Germinal center (tissue), 1 donor: Measurements from ENCODE around the gene GGT5.
A peak's percentile ranks its signal among the peaks of the same experiment; 100 is the strongest.
"Not testable (repeated sequence)": the region's sequence is repeated elsewhere in the genome, so short reads cannot be mapped to it uniquely, and the experiment has no call there.

Experiments used
- DNase-seq: peaks from one replicate; pipeline ENCODE4 v3.0.0; 2012; ENCODE audit warnings: mixed read lengths, low spot score

The GGT5 gene, protein sequence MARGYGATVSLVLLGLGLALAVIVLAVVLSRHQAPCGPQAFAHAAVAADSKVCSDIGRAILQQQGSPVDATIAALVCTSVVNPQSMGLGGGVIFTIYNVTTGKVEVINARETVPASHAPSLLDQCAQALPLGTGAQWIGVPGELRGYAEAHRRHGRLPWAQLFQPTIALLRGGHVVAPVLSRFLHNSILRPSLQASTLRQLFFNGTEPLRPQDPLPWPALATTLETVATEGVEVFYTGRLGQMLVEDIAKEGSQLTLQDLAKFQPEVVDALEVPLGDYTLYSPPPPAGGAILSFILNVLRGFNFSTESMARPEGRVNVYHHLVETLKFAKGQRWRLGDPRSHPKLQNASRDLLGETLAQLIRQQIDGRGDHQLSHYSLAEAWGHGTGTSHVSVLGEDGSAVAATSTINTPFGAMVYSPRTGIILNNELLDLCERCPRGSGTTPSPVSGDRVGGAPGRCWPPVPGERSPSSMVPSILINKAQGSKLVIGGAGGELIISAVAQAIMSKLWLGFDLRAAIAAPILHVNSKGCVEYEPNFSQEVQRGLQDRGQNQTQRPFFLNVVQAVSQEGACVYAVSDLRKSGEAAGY

DNA sequence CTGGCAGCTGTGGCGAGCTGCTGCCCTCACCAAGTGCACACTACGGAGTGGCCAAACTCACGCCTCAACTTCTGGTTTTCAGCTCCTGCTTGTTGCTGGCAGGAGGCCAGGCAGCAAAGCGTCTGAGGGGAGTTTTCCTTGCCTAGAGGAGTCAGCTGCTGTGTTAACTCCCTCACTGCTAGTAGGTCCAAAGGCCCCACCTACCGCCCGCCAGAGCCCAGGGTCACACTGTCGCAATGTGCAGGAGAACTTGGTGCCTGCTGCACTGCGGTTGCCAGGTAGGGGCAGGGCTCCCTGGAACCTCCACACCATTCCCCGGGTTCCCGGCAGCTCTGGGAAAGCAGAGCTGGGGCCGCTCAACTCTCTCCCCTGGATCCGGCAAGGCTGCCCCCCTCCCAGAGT, at the start of gene GGT5:
Gene GGT5 (minus strand): TSS at position 53 of the 402 bp plus-strand sequence. CDS start 357 bp downstream, outside the sequence.
- DNase-seq, result not testable (repeated sequence)

DNA sequence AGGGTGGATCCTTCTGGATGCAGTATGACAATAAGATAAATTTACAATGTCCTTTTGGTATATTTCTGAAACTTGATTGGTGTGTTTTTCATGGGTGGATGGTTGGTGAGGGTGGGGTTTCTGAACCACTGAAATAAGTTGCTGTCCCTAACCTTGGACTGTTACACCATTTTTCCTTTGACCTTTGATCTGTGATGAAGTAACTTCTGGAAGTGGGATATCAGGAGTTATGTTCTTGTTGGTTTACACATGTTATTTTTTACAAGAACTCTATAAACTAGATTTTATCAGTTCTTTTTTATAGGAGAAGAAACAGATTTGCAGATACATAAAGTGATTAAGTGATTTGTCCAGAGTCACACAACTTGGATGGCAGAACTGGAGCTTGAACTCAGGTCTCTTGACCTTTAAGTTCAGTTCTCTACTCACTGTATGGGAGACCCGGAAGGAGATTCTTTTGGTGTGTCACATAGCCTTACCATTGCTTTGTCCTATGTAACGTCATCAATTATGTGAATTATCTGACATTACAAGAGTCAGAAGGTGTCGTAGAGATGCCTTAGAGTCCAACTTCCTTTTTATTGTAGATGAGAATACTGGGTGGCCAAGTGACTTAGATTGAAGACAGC, 47.4 kb upstream of the GGT5 start:
- not testable (repeated sequence) for DNase-seq

DNA sequence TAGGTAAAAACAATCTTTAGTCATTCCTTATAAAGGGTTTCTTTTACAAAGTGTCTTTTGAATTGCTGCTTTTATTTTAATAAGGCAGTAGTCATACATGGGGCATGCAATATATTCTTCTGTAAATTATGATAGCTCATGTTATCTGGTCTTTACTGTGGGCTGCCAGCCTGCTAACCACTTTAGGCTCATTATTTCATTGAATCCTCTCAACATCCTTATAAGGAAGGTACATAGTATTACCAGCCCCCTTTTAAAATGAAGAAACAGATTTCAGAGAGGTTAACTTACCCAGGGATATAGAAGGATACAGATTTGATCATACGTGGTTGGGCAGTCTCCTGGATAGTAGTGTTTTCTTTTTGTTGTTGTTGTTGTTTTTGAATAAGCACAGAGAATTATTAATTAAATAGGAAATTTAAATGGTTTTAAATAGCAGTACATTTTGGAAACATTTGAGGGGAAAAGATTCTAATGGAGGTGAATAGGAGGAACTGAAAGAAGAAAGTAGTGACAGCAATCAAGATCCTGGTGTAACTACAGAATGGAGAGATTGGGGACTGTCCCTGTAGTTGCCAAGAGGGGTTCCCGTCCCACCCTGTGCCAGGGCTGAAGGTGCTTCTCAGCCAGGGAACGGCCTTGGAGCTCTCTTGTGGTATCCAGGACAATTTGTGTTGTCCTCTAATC, 46.8 kb upstream of the GGT5 start:
- DNase-seq, result no peak

DNA sequence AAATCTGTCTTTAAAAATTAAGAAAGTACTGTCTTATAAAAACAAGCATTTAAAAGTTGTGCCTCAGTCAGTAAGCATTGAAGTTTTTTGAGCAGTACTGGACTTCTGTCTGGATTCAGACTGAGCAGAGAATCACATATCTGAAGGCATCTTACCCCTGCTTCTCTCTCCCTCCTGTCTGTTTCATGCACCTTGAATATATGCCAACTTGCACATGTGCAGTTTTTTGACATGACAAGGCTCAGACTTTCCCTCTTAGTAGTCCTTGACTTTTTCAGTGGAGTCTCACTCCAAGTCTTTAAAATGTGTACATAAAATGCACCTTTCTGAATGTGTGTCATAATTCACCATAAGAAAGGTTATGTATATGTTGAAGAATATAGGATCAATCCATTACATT, 45.6 kb upstream of the GGT5 start:
- DNase-seq, result no peak

DNA sequence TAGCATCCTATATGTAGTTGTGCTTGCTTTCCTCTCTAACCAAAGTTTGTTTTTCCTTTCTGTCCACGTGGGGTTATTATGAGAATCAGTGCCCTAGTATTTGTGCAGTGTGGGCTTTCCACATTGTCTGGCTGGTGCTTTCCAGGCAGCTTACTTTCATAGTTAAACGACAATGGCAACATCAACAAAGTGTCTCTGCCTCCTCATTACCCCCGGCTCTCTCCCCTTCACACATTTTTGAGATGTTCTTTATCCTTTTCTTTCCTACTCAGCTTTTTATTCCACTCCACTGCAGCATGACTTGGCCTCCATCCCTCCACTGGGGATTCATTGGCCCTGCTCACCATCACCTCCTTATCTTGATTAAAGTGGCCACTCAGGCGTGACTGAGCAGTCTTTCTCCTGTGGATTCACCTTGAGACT, 44.9 kb upstream of the GGT5 start:
- no peak for DNase-seq

DNA sequence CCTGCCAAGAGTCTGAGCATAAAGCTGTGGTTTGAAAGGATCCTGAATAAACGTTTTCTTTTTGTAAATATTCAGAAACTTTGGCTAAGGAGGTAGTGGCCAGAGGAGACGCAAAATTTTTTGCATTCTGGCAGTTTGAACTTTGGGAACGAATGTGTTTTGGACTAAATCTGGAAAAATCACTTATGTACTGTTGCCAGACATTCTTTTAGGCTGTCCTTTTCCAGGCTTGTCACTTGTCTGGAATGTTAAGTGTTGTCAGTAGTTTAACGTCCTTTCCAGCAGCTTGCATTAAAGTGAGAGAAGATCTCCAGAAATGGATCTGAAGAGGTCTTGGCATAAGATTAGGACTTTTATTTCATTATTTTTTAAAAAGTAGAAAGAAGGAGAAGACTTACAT, 44.2 kb upstream of the GGT5 start:
- DNase-seq, result no peak

DNA sequence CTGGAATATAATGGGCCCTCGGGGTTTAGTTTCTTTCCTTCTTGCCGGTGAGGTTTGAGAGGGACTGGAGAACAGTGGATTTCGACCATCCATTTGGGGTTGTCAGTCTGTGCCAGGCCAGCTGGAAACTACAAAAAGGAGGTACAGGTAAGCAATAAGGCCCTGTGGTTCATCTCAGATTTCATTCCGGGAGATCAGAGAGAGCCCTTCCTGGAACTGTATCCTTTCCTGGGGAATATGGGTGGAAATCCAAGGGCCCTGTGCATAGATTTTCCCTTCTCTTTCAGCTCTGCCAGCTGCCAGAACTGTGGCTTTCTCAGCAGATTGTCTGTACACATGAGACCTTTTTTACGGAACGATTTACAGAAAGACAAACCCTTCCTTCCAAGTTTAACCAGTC, 42.9 kb upstream of the GGT5 start:
- not testable (repeated sequence) for DNase-seq

DNA sequence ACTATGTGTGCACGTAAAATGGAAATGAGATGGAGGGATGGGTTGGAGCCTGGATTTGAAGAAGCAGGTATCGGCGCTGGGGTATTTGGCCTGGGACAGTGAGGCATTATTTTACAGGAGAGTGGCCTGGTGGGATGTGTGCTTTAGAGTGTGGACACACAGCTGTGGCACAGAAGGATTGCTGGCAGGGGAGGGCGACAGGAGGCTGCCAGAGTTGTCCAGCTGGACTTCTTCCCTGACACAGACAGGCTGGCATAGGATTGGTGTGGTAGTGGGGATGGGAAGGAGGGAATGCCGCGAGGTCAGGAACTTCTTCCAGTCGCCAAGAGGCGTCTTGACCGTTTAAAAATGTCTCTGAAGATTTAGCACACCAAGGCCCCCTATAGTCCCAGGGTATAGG, 42.3 kb upstream of the GGT5 start:
- DNase-seq, result not testable (repeated sequence)

DNA sequence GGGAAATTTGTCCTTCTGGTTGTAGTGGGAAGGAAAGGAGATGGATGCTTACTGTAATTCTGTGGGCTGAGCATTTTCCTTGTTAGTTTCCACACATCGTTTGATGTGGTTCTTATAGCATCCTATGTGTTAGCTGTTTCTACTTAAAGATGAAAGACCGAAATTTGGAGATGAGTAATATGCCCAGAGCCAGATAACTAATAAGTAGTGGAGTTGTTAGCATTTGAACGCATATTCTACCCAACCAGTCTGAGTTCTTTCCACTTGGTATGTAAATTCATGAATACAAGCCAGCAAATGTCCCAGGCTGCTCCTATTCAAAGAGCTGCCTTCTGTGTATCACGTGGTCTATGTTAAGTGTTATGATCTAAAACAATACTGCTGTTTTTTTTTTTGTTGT, 40.4 kb upstream of the GGT5 start:
- DNase-seq, result no peak

DNA sequence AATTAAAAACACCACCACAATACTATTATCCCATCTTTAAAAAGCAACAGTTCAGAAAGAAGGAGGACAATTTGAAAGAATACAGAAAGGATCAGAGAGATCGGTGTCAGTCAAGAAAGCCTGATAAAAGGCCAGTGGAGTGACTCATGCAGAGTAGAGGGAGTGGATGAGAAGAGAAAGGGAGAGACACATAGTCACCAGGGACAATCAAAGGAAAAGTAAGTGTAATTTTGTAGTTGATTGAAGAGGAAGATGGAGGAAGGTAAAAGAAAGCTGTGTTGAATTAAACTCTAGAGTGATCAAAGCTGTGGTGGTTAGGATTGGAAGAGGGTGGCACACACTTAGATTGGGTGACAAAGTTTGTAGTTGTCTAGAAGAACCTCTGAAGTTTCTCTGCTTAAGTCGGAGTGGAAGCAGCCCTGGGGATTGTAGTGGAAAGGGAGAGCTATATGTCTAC, 39.9 kb upstream of the GGT5 start:
- no peak for DNase-seq

DNA sequence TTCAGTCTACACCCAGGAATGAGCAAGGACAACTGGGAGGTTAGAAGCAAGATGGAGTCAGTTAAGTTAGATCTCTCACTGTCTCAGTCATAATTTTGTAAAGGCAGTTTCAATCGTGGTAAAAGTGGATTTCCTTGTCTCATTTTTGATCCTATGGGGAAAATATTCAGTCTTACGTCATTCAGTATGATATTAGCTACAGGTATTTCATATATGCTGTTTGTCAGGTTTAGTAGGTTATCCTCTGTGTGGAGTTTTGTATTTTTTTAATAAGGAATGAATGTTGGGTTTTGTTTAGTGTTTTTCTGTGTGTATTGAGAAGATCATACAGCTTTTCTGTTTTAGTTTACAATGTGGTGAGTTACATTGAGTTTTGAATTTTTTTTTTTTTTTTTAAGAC, 37.5 kb upstream of the GGT5 start:
- DNase-seq, result no peak

DNA sequence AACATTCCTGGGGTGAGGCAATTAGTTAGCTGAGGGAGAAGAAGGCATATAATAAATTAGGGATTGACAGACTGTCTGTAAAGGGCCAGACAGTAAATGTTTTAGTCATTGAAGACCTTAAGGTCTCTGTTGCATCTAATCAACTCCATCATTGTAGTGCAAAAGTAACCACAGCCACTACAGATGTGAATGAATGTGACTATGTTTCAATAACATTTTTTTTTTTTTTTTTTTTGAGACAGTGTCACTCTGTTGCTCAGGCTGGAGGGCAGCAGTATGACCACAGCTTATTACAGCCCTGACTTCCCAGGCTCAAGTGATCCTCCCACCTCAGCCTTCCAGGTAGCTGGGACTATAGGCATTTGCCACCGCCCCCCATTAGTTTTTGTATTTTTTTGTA, 35.5 kb upstream of the GGT5 start:
- not testable (repeated sequence) for DNase-seq

DNA sequence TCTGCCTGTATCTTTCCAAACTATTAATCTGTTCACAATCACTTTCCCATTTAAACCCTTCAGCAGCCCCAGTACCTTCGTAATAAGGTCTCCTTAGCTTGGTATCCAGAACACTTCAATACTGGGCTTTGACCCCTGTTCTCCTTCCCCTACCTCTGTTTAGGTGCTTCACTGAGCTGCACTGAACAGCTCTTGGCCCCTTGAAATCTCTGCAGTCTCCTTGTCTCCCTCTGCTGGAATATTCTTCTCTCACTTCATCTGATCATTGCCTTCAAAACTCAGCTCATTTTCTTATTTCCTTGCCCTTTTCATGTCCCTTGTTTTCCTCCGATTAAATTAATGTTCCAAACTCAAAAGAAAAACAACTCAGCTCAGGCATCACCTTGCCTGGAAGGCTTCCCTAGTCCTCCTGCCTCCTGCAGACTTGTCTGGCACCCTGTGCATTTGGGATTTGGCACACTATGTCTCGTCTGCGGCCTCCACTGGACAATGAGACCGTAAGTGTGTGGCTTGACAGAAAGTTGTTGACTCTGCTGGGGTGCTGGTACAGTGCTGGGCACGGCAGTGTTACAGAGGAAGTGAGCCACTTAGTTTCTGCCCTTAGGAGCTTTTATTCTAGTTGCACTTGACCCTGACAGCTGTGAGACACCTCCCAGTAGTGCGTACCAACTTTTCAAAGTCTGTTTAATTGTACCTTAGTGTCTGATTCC, 30.0 kb upstream of the GGT5 start:
- DNase-seq, result not testable (repeated sequence)

DNA sequence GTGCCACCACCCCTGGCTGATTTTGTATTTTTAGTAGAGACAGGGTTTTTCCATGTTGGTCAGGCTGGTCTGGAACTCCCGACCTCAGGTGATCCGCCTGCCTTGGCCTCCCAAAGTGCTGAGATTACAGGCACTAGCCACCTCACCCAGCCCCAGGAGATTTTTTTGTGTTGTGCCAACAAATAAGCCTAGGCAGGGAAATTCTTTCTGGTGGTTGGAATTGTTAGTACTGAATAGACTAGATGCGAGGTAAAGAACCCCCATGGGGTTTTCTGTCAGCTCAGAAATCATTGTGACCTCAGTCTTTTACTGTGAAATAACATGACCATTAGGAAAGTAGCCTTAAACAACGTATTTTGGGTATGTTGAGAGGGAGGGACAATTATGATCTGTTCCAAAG, 29.0 kb upstream of the GGT5 start:
- DNase-seq, result not testable (repeated sequence)

DNA sequence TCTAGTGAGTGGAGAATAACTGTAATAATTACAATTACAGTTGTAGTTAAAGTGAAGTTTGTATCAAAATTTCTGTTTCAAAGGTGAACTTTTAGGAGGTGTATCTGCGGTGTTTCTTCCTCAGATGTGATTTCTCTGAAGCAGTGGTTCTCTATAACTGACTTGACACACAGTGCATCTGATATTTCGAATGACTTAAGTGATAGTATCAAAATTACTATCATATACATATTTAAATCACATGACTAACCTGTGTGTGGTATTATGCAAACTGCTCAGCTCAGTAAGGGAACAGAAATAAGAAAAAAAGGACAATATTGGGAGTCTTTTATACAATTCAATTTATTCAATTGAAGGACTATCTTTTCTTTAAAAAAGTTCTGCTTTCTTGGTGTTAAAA, 28.1 kb upstream of the GGT5 start:
- not testable (repeated sequence) for DNase-seq

DNA sequence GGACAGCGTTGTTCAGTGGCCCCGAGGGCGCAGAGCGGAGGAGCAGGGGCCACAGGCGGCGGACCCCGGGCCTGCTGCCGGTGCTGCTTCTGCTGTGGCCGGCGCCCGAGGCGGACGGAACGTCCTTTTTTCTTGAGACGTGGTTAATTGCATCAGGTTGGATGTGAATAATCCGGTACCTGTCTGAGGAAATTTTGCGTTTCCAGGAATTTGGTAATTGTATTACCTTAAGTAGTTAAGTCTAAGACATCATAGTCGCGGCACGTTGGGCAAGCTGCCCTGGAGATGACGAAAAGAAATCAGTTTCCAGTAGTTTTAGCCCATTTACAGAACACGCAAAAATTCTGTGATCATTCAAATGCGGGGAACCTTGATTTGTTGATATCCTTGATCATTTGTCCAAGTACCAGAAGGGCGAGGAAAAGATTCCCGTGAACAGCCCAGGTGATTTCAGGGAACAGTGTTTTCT, 26.5 kb upstream of the GGT5 start:
- DNase-seq, result no peak

DNA sequence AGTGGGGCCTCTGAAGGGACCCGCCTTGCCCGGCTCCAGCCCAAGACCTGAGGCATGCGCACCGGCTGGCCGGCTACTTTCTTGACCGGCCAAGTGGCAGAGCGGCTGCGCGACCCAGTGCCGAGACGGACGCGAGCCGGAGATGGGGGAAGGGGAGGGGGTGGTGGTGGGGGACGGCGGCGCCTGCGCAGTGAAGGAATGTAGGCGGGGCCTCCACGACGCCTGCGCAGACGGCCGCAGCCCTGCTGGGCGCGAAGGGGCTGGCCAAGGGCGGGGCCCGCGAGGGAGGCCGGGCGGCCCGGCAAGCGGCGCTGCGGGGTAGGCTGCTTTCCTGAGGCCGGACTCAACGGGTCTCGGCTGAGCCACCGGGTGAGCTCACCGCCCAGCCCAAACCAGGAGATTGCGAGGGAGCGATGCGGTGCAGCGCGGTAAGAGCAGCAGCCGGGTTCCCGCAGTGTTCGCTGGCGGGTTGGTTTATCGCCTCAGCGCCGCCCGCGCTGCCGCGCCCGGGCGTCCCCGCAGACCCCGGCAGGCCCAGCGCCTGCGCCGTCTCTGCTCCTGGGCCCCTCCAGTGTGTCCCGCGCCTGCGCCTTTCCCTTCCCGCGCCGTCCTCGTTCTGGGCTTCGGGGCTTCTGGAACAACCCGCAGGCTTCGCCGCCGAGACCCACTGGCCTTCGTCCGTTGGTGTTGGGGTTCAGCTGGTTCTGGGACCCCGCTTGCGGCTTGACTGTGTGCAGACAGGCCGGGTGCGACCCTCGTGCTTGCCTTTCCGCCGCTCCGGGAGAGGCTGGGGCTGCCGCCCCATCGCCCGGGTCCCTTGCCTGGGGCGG, 25.9 kb upstream of the GGT5 start, which contains the start of gene SPECC1L:
Gene SPECC1L (plus strand): TSS at position 276 of the 830 bp plus-strand sequence. CDS start 31,401 bp downstream, outside the sequence.
- DNase-seq, result peak; percentile 95

DNA sequence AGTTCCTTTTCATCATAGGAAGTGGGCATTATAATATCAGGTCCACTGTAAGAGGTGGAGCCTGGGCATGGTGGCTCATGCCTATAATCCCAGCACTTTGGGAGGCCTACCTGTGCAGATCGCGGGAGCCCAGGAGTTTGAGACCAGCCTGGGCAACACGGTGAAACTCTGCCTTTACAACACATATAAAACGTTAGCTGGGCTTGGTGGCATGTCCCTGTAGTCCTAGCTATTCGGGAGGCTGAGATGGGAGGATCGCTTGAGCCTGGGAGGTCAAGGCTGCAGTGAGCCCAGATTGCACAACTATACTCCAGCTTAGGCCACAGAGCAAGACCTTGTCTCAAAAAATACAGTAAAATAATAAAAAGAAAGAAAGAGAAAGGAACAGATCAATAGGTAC, 21.6 kb upstream of the GGT5 start:
- not testable (repeated sequence) for DNase-seq

DNA sequence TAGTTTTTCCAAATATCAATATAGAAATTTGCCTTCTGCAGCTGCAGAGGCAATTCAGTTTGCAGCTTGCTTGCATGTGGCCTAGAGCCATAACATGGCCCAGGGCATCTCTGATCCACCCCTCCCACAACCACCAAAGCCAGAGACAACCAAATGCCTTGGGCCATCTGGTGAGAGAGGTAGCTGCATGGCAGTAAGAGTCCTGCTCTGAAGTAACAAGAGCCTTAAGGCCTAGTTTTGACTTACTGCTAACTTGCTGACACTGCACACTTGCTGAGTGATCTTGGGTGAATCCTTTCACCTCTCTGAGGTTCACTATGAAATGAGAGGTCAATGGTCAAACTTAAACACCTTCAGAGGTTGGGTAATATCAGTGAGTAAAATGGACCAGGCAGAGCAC, 20.9 kb upstream of the GGT5 start:
- no peak for DNase-seq

DNA sequence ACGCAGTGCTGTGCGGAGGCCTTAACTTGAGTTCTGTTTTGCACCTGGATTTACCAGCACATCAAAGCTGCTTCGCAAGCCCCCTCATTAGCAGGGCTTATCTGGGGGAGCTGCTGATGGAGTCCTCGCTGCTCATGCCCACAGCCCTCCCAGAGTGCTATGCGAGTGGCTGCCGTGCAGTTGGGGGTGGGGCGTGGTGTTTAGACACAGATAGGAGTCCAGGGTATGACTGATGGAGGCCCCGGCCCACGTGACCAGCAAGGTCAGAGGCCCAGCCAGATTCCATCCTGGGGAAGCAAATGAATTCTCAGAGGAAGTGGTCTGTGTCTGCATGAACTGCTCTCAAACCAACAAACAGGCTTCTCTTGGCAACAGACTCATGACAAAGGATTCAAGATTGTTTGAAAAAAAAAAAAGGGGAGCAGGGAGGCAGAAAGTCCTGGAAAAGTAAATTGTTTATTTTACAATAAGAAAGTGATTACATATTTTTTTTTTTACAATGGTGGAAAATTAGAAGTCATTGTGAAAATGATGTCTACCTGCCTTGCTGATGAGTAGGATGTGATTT, 19.5 kb upstream of the GGT5 start:
- not testable (repeated sequence) for DNase-seq
